GM12875 (cell line): ENCODE measurements around the gene VTI1A.

ENCODE experiments used
- H3K4me3 ChIP-seq: one replicate; pipeline ENCODE4 v1.5.1; 2011; ENCODE audit warnings: low read depth, low read length, control low read depth
- TF ChIP-seq, protein P1 (sequence below): IDR thresholded peaks from 2 replicates; pipeline ENCODE4 v1.5.1; 2011; ENCODE audit warnings: low read depth, mild to moderate bottlenecking, control low read depth, inconsistent platforms, low read length, moderate library complexity, borderline replicate concordance; ENCODE audit not compliant: insufficient read depth

VTI1A gene

DNA sequence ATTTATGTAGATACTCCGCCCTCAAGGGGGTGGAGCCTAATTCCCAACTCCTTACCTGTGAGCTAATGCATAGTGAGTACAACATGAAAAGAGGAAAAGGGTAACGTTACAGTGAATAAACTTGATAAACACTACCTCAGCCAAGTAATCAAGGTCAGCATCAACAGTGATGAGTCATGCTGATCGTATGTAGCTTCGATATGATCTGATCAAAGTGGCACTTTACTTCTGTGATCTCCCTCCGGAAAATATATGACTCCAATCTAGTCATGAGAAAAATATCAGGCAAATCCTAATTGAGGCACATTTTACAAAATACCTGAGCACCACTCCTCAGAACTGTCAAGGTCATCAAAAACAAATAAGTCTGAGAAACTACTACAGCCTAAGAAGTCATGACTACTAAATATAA lies 70.4 kb downstream of the VTI1A start:
- TF ChIP-seq, protein P1, sequence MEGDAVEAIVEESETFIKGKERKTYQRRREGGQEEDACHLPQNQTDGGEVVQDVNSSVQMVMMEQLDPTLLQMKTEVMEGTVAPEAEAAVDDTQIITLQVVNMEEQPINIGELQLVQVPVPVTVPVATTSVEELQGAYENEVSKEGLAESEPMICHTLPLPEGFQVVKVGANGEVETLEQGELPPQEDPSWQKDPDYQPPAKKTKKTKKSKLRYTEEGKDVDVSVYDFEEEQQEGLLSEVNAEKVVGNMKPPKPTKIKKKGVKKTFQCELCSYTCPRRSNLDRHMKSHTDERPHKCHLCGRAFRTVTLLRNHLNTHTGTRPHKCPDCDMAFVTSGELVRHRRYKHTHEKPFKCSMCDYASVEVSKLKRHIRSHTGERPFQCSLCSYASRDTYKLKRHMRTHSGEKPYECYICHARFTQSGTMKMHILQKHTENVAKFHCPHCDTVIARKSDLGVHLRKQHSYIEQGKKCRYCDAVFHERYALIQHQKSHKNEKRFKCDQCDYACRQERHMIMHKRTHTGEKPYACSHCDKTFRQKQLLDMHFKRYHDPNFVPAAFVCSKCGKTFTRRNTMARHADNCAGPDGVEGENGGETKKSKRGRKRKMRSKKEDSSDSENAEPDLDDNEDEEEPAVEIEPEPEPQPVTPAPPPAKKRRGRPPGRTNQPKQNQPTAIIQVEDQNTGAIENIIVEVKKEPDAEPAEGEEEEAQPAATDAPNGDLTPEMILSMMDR: no peak

GRCh38 chr10:112519133-112519761 lies 72.2 kb downstream of the VTI1A start:
- TF ChIP-seq, protein P1: no peak
- H3K4me3 ChIP-seq: no peak overlapping the region

More for the DNA sequence above, 70.4 kb downstream of the VTI1A start:
- H3K4me3 ChIP-seq: no peak overlapping the region

- no peak overlapping the region for H3K4me3 ChIP-seq
- TF ChIP-seq, protein P1: no peak
Measured at GRCh38 chr10:112520914-112521313, 73.9 kb downstream of the VTI1A start.

GRCh38 chr10:112524641-112525040 lies 77.6 kb downstream of the VTI1A start:
- TF ChIP-seq, protein P1: no peak
- no peak overlapping the region for H3K4me3 ChIP-seq

DNA sequence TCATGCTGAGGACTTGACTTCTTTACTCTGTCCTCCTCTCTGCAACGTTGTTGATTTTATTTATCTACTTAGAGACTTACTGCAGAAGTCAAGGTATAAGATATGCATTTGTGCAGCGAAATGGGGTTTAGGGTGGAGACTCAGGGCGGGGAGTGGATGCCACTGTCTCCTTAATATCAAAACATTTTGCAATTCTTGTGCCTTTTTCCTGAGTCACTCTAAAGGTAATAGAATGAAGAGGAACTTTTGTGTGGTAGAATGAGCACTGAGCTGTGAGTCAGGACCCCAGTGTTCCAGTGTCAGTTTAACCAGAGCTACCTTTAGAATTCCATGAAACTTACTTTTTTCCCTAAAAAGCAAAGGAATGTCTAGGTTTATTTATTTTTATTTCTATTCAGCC lies 78.2 kb downstream of the VTI1A start:
- H3K4me3 ChIP-seq: no peak overlapping the region
- TF ChIP-seq, protein P1: no peak

- TF ChIP-seq, protein P1: no peak
- H3K4me3 ChIP-seq: no peak overlapping the region
Measured at GRCh38 chr10:112526139-112526538, 79.1 kb downstream of the VTI1A start.

- TF ChIP-seq, protein P1: no peak
- H3K4me3 ChIP-seq: no peak overlapping the region
Measured at GRCh38 chr10:112526906-112527305, 79.9 kb downstream of the VTI1A start.
